SW480 (cell line): ENCODE measurements around the gene TSPAN14.
A peak's percentile ranks its signal among the peaks of the same experiment; 100 is the strongest.

Experiments
- DNase-seq: peaks from one replicate; pipeline ENCODE4 v3.0.0-alpha.2; 2016; ENCODE audit warnings: low spot score

TSPAN14 gene

GRCh38 chr10:80421707-80422536, 32.2 kb upstream of the TSPAN14 start:
- DNase-seq, result no peak

- no peak for DNase-seq
These were observed 28.2 kb upstream of the TSPAN14 start for GRCh38 chr10:80425901-80426300.

GRCh38 chr10:80427541-80427940, 26.6 kb upstream of the TSPAN14 start:
- no peak for DNase-seq

GRCh38 chr10:80429521-80429973, 24.6 kb upstream of the TSPAN14 start:
- peak; percentile 90 for DNase-seq

- no peak for DNase-seq
These were observed 21.0 kb upstream of the TSPAN14 start for GRCh38 chr10:80433134-80433533.

GRCh38 chr10:80436446-80437098, 17.5 kb upstream of the TSPAN14 start:
- DNase-seq, result no peak

GRCh38 chr10:80437227-80437626, 16.9 kb upstream of the TSPAN14 start:
- DNase-seq, result no peak

- no peak for DNase-seq
These were observed 12.3 kb upstream of the TSPAN14 start for GRCh38 chr10:80441831-80442230.

- no peak for DNase-seq
These were observed 11.2 kb upstream of the TSPAN14 start for GRCh38 chr10:80442879-80443278.

GRCh38 chr10:80443531-80443974, 10.6 kb upstream of the TSPAN14 start:
- peak; percentile 56 for DNase-seq

- no peak for DNase-seq
These were observed 10.0 kb upstream of the TSPAN14 start for GRCh38 chr10:80444124-80444523.

- peak; percentile 71 for DNase-seq
These were observed 9.3 kb upstream of the TSPAN14 start for GRCh38 chr10:80444646-80445319.

- no peak for DNase-seq
These were observed 6.5 kb upstream of the TSPAN14 start for GRCh38 chr10:80447436-80448190.

GRCh38 chr10:80448209-80448942, 5.7 kb upstream of the TSPAN14 start:
- no peak for DNase-seq

- no peak for DNase-seq
These were observed 4.6 kb upstream of the TSPAN14 start for GRCh38 chr10:80449520-80449919.

- DNase-seq, result no peak
These were observed 3.0 kb upstream of the TSPAN14 start for GRCh38 chr10:80451132-80451531.

GRCh38 chr10:80452069-80452468, 2.0 kb upstream of the TSPAN14 start:
- no peak for DNase-seq

GRCh38 chr10:80452640-80453039, 1.5 kb upstream of the TSPAN14 start:
- no peak for DNase-seq

- no peak for DNase-seq
These were observed 861 bp upstream of the TSPAN14 start for GRCh38 chr10:80453056-80453841.
